NCI-H1436 (cell line): ENCODE measurements around the gene SLC24A3.

Experiments
- DNase-seq: peaks from one replicate; lab custom pipeline; 2025; lab: John Stamatoyannopoulos, UW

Gene SLC24A3

DNA sequence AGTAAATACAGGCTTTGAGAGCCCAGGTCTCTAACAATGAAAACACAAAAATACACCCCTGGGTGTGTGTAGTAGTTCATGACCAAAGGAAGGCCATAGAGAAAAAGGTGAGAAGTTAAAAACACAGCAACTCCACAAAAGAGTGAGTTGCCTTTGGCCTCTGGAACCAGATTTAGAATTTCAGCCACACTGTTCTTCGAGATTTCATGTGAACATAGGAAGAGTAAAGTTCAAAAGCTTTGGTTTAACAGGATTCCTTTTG, 502.1 kb downstream of the SLC24A3 start:
- DNase-seq, result no peak

DNA sequence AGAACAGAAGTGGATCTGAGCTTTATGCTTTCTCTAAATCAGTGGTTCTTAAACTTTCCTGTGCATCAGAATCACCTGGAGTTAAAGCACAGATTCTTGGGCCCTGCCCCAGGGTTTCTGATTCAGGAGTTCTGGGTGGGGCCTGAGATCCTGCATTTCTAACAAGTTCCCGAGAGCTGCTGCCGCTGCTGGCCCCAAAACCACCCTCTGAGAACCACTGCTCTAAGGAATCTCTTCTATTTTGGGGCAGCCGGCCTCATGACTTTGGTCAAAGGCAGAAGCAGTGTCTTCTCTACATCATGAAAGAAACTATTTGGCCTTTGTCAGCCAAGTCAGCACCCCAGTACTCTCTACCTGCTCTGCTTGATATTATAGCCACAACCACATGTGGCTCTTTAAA, 503.5 kb downstream of the SLC24A3 start:
- DNase-seq, result no peak

DNA sequence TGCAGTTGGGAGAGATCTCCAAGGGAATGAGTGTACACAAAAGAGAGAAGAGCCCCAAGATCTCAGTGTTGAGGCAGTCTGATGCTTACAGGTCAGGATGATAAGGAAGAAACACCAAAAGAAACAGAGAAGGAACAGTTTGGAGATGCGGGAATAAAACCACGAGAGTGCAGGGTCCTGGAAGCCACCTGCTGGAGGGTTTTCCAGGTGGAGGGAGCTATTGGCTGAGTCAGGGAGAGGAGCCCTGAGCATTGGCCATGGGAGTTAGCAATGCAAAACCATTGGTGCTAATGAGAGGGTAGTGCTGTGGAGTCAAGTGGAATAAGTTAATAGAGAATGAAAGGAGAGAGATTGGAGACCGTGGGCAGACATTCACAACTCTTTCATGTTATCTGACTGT, 506.4 kb downstream of the SLC24A3 start:
- no peak for DNase-seq

DNA sequence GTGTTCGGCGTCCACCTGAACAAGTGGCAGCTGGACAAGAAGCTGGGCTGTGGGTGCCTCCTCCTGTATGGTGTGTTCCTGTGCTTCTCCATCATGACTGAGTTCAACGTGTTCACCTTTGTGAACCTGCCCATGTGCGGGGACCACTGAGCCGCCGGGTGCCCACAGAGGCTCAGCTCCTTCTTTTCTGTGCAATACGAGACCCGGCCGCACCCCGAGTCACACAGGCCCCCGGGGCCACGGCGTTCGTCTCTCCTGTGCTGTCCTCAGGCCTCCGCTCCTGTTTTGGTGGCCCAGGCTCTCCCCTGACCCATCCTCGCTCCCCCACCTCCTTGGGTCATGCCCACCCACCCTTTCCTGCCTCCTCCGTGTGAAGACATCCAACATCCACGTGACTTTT, 508.5 kb downstream of the SLC24A3 start:
- DNase-seq, result no peak

DNA sequence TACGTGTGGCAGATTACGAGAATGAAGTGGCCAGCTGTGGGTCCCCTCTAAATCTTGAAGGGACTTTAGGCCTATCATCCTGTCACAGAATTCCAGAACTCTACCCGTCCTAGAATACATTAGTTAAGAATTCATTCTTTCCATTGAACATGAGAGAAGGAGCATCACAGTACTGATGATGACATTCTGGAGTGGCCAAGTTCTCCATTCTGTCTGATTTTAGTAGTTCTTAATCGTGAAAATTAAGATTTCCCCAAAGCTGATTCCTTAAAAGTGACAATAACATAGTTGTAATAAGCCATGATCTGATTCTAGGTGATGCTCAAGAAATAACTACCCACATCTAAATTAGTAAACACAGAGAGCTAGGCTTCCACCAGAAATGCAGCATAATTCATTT, 510.6 kb downstream of the SLC24A3 start:
- no peak for DNase-seq

DNA sequence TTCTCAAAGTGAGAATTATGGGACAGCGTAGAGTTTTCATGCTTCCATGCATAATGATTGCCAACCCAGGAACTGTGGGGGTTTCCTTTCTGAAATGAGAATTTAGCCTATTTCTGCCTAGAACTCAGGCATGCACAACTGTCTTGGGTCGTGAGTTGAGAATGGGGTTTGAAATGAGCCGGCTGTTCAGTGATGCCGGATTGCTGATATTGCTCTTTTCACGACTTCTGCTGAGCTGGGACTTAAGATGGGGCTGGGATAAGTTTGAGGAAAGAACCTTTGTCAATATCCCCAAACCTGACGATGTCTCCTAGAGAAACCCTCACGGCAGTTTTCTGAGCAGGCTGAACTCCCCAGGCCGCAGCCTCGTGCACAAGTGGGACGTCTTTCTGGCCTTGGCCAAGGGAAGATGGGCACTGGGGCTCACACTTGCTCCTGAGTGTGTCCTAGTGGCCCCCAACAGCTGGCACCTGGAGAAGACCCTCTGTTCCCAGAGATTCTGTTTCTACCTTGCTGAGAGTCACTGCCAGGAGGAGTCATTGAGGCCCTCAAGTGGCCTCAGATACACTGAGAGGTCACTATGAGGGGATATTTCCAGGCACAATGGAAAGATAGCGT, 511.5 kb downstream of the SLC24A3 start:
- no peak for DNase-seq

DNA sequence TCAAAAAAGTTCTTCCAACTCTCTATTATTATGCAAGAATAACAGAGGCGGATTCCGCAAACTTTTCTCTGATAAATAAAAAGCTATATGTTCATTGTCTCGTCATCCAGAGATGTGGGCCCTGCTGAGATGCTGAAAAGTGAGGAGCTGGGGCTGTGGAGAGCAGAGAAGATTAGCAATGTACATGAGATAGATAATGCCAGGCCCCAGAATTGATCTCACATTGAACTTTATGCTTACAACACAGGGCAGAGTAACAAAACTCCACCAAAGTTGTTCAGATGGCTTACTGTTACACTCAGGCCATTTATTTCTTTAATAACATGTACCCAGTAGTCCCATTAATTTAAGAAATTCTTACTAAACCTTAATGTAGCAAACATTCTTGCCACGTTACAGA, 512.9 kb downstream of the SLC24A3 start:
- DNase-seq, result no peak

DNA sequence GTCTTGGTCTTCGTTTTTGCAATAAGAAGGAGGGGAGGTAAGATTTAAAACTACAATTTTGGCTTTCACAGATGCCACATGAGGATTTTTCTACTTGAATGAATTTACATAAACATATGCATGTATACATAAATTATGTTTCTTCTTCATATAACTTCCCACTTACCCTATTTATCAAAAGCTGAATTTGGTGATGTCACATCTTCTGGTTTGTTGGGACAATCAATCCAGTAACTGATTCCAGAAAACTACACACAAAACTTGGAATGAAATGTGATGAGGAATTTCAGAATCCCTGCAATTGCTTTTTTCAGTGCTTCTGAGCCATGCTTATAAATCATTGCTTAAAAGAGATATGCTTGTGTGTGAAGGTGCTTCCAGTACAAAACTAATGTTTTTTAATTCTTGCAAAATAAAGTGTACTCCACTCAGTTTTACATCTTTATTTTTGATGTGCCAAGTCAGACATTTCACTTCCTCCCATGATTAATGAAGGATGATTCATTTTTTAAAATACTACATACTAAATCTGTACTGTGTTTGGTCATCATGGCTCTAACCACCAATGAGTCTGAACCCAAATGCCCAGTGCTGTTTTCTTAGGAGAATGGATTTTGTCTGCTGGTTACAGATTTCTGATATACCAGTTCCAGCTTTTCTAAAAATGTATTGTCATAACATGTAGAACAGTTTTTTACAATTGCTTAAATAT, 513.5 kb downstream of the SLC24A3 start:
- DNase-seq, result no peak

DNA sequence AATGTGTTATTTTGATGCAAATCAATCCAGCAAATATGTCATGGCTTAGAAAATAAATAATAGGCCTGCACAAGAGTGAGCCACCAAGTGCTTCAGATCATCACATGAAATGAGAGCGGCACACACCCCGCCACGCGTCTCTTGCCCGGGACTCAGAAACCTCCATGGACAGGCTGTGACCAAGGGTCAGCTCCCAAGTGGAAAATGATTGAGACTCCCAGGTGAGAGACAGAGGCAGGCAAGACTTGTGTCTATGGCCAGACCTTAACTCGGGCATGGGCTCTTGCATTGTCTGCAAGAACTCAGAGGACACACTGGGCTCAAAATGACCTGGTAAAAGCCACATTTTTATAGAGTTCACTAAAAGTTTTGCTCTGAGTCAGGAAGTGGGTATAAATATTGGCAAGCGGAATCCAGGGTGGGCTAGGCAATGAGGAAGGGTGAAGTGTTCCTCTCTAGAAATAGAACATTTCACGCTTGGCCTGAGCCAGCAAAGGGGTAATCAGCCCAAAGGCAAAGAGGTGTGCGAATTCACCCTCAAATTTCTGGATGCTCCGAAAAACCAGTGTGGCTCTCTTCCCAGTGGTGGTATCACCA, 514.9 kb downstream of the SLC24A3 start:
- DNase-seq, result no peak

DNA sequence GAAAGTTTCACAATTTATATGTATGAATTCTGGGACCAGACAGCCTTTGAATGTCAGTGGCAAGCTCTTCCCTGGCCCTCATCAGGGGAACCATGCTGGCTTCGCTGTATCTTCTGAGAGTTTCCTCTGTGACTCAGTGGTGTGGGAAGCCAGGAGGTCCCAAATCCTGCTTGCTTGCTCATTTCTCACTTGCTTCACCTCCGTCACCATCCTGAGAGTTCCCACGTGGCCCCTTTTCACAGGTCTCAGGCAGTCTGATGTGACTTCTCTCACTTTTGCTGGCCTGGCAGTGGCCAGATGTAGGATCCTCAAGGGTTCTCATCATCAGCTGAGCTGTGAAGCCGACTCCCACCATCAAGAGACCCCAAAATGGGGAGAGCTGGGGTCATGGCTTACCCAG, 517.2 kb downstream of the SLC24A3 start:
- no peak for DNase-seq

DNA sequence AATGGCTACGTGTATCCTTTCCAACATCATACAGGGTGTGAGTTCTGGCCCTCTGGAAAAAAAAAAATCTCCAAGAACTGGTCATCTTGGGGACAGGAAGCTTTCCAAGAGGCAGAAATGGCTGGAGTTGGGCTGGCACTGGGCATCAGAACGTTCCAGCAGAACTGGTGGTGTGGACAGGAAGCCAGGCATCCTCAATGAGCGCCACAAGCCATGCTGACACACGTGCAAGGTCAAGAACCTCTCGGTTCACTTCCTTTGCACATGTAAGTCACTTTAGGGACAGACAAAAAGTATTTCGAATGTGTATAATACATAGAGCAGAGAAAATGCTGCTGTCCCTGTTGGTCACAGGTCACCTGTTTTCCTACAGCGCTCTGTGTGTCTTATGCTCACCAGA, 518.3 kb downstream of the SLC24A3 start:
- DNase-seq, result no peak

DNA sequence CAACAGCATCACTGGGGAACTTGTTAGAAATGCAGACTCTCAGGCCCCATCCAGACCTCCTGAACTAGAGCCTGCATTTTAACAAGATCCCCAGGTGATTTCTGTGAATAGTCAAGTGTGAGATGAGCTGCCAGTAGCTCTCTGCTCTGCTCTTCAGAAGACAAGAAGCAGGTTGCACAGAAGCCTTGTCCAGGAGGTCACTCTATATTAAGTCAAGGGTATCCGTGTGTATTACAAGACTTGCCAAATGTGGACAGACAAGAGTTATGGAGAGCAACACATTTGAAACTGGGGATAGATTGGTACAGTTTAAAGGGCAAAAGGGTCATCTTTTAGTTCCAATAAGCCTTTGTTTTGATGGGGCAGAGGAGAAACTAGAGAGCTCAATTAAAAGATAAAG, 522.4 kb downstream of the SLC24A3 start:
- DNase-seq, result no peak

DNA sequence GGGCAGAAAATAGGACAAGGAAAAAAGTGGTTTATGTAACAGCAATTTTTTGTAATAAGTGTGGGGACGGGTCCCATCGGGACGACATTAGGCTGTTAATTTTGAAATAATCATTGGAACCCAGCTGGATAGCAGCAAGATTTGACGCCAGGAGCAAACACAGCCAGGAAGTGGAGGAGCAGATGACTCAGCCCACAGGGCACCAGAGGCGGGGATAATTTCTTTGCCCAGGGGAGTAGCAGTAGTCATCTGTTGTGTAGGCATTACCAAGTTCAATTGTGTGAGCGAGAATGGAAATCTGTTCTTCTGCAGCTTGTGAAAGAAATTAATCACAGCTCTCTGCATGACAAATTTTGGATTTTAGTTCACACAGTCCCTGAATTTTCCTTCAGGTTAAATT, 523.0 kb downstream of the SLC24A3 start:
- DNase-seq, result peak; percentile 73

DNA sequence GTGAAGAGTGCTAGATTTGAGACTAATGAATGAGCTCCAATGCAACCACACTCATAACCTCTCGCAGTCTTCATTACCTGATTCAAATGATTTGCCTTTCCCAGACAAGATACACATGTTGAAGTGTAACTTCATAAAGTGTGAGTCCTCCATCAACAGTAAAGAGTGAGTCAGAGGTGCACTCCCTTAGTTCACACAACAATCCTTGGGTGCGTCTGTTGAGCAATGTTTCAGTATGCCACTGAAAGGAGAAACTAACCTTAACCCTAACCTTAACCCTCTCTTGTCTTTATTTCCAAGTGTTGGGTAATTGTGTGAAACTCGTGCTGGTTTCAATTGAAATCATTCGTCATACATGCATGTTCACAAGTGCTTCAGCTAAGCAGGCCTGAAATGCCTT, 524.6 kb downstream of the SLC24A3 start:
- DNase-seq, result no peak

DNA sequence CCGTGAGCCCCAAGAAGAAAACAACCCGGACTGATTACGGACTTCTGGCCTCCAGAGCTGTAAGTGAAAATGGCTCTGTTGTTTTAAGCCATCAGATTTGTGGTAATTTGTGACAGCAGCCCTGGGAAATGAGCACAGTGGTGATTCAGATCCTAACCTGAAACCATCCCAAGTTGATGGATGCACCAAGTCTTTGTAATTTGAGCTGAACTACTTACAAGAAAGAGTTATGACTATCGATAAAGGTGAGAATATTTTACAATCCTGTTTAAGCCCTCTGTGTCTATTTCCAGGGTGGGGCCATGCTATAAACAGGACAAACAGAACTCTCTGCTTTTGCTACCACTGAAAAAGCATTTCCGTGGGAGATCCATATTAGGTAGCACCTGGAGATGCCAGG, 526.5 kb downstream of the SLC24A3 start:
- DNase-seq, result no peak

DNA sequence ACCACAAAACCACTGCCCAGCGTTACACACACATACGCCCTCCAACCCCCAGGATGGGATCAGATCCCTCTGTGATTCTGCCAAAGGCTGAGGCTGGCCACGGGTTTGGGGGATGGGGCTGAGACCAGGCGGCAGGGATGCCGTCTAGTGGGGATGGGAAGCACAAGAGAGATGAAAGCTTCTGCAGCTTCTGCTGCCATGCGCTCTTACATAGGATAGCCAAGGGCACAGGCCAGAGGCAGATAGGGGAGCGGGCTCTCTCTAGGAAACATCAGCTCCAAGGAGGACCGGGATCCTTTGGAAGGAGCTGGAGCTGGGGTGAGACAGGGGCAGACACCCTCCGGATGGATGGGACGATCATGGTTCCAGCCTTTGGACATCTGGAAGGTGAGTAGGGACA, 526.9 kb downstream of the SLC24A3 start:
- DNase-seq, result no peak

DNA sequence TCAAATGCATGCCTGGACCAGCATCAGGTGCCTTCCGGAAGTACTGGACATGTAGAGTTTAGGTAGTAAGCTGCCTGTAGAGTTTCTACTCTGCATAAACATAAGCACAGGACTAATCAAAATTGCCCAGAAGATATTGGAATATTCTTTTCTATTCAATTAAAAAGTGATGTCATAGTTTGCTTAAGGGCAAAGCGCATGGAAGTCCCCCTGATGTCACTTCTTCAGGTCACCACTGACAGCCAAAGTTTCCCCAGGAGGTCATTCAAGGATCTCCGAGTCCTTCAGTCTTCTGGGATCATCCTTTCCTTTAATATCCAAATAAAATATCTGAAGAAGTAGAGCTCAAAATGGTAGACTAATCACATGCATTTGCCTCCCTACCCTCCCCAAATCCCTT, 528.1 kb downstream of the SLC24A3 start:
- DNase-seq, result no peak

DNA sequence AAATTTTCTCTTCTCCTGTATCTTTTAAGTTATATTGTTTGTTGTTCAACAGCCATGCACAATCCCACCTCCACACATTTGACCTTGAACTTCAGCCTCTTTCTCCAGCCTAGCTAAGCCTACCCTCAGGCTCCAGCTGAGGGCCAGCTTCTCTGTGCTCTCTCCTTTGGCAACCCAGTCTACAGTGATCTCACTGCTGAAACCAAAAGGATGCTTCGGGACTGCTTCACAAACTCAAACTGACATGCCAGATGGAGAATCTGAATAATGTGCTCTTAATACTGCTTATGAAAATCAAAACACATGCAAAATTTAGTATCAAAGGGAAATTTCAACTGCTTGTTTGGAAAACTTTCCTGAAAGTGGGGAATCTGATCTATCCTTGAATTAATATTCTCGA, 529.5 kb downstream of the SLC24A3 start:
- DNase-seq, result no peak

DNA sequence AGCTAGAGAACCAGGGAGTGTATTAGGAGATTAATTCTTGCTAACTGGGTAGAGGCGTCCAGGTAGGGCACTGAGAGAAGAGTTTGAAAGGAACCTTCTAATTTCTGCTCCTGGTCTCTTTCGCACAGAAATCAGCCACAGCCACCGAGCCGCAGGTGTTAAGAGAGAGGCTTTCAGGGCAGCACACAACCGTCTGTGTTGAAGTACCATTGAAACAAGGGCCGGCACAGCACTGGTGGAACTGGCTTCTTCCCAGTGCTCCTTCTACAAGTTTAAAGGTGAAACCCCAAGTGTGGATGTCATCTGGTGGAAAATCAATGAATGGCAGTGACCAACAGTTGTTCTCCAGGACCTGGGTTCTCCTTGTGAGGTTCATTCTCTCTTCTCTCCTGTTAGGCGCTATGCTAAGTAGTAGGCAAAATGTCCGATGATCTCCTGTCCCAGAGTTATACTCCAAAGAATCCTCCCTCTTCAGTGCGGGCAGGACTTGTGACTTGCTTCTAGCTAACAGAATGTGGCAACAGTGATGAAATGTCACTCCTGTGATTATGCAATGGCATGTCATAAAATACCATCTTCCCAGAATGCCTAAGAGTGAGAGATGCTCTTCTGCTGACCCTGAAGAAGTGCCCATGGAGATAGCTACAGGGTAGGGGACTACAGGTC, 530.7 kb downstream of the SLC24A3 start:
- no peak for DNase-seq

DNA sequence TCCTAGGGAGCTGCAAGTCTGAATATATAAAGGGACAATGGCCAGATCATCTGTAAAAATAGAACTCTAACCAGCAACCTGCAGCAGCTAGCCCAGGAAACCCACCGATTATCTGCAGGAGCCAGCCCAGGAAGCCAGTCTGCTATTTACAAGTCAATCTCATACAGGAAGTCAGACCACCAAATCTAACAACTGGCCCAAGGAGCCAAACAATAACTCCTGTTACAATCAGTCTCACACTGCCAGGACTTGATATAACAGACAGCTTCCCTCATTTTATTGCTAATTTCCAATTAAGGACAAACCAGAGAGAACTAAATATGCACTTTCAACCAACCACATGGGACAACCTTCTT, 531.2 kb downstream of the SLC24A3 start:
- no peak for DNase-seq

DNA sequence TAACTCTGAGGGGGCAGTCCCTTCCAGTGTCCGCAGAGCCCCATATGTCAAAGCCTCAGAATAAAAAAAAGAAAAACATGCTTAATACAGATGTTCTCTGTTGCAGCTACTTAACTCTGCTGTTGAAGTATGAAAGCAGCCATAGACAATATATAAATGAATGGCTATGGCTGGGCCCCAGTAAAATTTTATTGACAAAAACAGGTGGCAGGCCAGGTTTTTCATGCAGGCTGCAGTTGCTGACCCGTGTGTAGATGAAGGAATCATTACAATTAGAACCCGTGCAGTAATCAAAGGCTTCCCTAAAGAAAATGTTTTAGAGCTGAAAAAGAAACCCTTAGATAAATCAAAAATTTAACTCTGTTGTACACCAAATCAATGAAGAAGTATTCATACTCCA, 532.7 kb downstream of the SLC24A3 start:
- no peak for DNase-seq

DNA sequence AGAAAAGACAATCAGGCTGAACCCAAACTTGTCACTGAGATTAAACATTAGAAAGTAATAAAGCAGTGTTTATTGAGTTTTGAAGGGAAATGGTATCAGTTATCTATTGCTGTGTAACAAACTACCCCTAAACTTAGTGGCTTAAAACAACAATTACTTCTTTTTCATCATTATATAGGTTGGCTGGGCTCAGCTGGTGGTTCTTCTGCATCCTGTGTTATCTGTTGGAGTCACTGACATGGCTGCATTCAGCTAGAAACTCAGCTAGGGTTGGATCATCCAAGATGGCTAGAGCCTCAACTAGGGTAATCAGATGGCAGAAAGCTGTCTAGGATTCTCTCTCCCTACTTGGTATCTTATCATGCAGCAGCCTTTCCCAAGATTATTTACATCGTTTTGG, 533.1 kb downstream of the SLC24A3 start:
- DNase-seq, result no peak

DNA sequence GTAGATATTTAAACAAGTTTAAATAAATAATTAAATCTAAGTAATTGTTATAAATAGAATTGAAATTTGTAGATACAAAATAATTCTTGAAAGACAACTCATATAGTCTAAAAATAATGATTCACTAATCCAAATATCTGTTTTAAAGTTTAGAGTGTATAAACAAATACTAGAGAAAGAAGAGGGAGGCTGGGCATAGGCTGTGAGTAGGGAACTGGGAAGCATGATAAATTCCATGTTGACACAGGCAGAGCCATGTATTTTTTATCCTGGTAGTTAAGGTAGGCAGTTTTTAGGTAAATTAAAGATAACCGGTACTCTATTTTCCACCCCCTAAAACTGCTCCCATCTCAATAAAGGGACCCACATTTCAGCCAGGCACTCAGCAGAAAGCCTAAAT, 534.0 kb downstream of the SLC24A3 start:
- DNase-seq, result no peak

DNA sequence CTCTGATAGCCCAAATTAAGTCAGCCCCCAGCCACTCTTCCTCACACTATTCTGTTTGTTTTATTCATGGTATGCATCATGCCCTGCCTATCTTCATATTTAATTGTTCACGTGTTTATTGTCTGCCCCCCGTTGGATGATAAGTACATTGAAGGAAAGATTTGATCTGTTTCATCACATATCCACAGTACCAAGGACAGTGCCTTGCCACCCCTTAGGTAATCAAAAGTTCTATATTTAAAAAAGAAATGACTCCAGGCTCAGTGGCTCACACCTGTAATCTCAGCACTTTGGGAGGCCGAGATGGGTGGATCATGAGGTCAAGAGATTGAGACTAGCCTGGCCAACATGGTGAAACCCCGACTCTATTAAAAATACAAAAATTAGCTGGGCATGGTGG, 535.5 kb downstream of the SLC24A3 start:
- no peak for DNase-seq
